HepG2 (cell line): ENCODE results near the gene EMILIN1.

Experiments
- ARID3A ChIP-seq: IDR thresholded peaks from 2 replicates; pipeline ENCODE4 v1.6.1; 2012; ENCODE audit warnings: low read depth, low read length, improper control_type of control experiment
- GABPA ChIP-seq, 2 experiments: IDR thresholded peaks; 2 replicates each; pipeline ENCODE4 v1.6.1; 2011 to 2016; ENCODE audit warnings: low read depth in 2 of 2, low read length in 1 of 2, missing biosample characterization in 1 of 2, missing genetic modification characterization in 1 of 2
- MXI1 ChIP-seq: IDR thresholded peaks from 3 replicates; pipeline ENCODE4 v1.6.1; 2012; ENCODE audit warnings: low read depth, low read length, inconsistent platforms, borderline replicate concordance

DNA sequence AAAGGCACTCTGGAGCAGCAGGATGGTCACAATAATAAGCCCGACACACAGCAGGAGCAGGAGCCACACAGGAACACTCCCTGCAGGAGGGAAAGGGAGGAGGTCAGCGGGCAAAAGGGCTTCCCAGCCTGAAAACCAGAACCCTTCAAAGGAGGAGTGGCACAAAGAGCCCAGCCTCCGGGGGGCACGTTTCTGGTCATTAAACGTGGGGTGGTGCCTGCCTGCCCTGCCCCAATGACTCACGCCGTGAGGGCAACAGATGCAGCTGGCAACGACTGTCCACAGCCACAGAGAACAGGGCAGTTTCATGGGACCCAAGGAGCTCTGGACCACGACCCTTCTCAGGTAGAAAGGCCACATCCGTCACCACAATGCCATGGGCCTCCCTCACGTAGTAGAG, 53.0 kb downstream of the EMILIN1 start:
- TF ChIP-seq ARID3A, result no peak
- TF ChIP-seq MXI1, result no peak
- TF ChIP-seq GABPA (IDR thresholded peaks at IDR 0.05; ENCODE audit: low read depth, low read length), result no peak
- no peak for TF ChIP-seq GABPA (CRISPR knock-in tag; IDR thresholded peaks at IDR 0.05; ENCODE audit: low read depth)
